HG03439 (cell line): ENCODE results near the gene CYP26C1.

Experiments
- ATAC-seq: cut with Tn5 transposase; IDR thresholded peaks from one replicate; pipeline ENCODE4 v1.9.1; 2021; ENCODE audit warnings: mild to moderate bottlenecking, moderate library complexity; ENCODE audit not compliant: unreplicated experiment

Gene CYP26C1

DNA sequence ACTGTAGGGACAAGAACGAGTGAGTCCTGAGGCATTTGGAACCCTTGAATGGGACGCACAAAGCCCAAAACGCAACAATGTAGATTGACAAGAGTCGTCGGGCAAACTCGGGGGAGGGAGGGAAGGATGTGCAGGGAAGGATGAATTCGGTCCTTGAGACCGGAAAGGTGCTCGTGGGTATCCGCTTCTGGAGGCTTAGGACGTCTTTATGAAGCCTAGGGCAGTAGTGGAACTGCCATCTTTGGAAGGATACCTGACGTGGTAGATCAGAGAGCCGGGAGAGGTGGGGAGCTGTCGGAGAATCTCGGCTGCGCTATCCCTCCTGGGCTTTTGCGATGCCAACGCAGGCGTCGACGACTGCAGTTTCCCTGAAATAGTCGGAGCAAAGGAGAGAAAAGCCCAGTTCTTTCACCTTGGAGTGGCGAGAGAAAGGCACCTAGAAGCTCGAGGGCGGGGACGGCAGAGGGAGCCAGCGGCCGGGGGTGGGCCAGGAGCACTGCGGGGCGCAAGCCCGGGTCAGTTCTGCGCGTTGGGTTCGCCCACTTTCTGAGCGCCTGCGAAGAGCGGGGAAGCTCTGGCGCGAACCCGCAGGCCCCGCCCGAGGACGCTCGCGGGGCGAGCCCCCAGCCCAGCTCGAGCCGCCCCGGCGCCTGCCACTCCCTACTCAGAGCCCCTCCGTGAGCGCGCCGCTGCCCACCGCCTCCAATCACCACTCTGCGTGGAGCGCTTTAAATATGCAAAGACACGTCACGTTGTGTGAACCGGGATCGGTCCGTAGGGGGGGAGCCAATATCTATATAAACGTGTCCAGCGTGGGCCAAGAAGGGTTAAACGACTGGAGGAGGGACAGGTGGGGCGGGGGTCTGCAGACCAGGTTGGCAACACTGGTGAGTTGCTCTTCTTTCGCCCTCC lies at the start of gene CYP26C1:
Gene CYP26C1 (plus strand): TSS at position 824 of the 912 bp plus-strand sequence. CDS start 466 bp downstream, outside the sequence.
- ATAC-seq, result no peak

GRCh38 chr10:93015722-93016121 lies 44.9 kb upstream of the CYP26C1 start:
- ATAC-seq, result no peak

DNA sequence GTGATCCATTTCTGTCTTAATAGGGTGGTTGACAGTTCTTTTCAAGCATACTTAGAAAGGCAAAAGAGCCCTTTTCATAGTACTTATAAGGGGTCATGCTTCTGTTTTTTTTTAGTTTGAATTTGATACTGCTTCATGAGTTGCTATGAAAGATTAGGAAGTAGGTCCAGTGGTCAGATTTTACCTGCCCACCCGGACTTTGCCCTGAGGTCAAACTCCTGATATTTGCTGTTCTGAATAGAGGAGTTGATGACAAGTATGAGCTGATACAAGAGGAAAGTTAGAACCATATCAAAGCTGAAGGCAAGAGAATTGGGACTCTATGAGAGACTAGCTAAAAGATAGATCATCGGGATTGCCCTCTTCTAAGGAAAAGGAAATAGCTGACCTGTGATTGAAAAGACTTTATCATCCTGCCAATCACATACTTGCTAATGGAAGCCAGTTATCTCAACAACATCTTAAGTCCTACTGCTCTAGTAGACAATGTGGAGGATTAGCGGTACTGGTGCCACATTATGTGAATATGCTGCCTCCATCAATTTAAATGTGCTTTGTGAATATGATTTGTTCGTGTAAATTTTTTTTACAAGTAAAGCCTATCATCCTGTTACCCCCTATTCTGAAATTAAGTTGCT lies 37.5 kb upstream of the CYP26C1 start:
- ATAC-seq, result no peak

- no peak for ATAC-seq
Observed at GRCh38 chr10:93026072-93026471, 34.5 kb upstream of the CYP26C1 start.

- ATAC-seq, result no peak
Observed at GRCh38 chr10:93027508-93027907, 33.1 kb upstream of the CYP26C1 start.

- ATAC-seq, result no peak
Observed at GRCh38 chr10:93028883-93029282, 31.7 kb upstream of the CYP26C1 start.

DNA sequence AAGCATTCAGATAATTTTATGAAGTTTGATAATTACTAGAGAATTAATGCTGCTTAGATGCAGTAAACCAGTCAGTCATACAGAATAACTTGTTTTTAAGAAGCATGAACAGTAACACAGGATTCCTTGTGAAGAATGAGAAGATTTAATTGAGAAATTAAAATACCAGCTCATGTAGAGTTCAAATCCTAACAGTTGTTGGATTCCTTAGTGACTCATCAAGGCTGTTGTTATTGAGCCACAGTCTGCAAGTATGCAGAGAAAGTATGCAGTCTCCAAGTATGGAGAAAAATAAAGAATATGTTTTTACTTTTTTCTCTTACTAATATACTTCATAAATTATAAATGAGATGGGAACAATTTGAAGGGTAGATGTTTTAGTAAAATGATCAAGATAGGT lies 30.2 kb upstream of the CYP26C1 start:
- ATAC-seq, result no peak

DNA sequence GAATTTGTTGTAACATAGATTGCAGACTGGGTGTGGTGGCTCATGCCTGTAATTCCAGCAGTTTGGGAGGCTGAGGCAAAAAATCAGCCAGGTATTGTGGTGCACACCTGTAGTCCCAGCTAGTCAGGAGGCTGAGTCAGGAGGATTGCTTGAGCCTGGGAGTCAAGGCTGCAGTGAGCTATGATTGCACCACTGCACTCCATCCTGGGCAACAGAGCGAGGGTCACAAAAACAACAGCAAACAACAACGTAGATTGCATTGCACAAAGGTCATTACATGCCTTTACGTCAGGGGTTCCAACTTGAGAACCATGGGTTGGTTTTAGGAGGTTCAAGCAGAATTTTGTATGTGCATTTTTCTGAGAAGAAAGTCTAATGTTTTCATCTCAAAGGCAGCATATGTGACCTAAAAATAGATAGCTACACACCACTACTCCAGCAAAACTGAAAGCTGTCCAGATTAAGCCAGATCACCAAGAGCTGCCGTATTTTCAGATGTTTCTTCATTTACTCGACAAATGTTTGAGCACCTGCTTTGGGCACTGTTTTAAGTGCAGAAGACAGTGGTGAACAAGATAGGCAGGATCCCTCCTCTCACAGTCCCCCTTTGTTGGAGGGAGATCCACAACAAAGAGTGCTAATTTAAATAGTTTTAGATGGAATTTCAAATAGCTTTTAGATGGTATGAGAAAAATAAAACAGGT lies 28.3 kb upstream of the CYP26C1 start:
- ATAC-seq, result no peak

DNA sequence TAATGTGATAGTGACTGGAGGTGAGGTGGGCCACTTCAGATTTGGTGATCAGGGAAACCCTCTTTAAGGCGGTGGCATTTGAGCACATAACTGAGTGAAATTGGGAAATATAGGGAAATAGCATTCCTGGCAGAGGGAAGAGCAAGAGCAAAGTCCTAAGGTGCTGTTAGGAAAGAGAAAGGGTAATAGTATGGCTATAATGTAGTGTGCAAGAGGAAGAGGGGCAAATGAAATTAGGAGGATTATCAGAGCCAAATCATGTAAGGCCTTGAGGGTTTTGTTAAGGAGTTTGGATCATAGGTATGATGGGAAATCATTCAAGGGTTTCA lies 27.8 kb upstream of the CYP26C1 start:
- no peak for ATAC-seq

- no peak for ATAC-seq
Observed at GRCh38 chr10:93034426-93034825, 26.2 kb upstream of the CYP26C1 start.

DNA sequence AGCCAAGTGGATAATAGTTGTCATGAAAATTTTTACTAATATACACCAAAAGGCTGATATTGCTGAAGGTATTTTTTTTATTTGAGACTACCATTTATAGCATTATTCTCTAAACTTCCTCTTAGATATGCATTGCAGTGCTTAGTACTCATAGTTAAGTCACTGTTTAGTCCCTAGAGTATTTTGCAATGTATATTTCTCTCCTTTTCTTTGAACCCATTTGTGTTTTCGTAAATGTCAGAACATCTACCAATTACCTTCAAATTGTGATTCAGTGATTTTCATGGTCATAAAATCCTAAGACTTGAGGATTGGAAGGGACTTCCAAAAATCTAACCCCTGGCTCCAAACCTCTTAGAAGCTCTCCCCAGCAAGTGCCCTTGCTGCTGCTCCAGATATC lies 21.5 kb upstream of the CYP26C1 start:
- no peak for ATAC-seq

- ATAC-seq, result no peak
Observed at GRCh38 chr10:93039721-93040120, 20.9 kb upstream of the CYP26C1 start.

DNA sequence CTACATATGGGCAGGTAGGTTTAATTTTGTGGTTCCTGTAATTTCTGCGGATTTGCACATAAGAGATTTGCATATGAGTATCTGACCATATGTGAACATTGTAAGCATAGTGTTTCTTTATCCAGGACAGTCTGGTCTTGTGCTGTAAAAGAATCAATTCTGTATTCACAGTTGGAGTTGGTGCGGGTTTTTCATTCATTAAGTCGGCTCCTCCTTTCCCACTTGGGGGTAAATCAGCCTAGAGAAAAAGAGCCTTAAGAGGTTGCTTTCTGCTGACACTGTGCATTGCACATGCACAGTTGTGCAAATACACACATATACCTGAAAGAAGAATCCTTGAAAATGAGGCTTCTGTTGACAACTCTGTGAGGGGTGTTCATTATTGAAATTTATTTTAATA lies 6.1 kb upstream of the CYP26C1 start:
- ATAC-seq, result no peak

- ATAC-seq, result no peak
Observed at GRCh38 chr10:93058139-93058538, 2.5 kb upstream of the CYP26C1 start.

- no peak for ATAC-seq
Observed at GRCh38 chr10:93060887-93061593, 442 bp downstream of the CYP26C1 start.

DNA sequence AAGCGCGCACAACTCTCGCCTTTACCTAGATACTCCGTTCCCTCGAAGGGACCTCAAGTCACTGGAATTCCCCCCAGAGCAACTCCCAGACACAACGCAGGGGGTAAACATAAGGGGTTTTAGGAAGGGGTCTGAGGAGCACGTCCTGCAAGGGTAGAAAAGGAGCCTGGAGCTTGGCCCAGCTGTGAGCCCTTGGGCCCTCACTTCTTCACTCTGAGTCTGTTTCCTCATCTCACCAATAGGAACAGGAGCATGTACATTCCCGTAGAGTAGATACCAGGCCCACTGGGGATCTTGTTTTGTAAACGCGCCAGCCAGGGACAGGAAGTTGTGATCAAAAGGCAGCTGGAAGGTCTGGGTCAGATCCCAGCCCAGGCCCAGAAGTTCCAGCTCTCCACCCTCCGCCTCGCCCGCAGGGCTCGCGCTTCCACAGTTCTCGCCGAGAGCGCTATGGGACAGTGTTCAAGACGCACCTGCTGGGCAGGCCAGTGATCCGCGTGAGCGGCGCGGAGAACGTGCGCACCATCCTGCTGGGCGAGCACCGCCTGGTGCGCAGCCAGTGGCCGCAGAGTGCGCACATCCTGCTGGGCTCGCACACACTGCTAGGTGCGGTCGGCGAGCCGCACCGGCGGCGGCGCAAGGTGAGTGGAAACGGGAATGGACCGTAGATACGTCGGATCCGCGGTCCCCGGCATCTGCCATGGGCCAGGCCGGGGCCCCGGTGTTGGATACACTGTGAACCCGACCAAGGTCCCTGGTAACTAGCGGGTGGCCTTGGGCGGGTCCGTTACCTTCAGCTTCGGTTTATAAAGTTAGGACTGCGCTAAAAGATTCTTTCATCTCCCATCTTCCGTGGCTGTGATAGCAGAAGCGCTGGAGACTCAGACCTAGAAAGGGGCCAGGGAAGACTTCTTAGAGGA lies 1.3 kb downstream of the CYP26C1 start:
- ATAC-seq, result no peak

- ATAC-seq, result no peak
Observed at GRCh38 chr10:93062514-93063143, 2.0 kb downstream of the CYP26C1 start.

GRCh38 chr10:93063144-93063976 lies 2.8 kb downstream of the CYP26C1 start:
- ATAC-seq, result no peak
